Vagina (tissue), 2 donors: ENCODE results near the gene LRRC74B.
A peak's percentile ranks its signal among the peaks of the same experiment; 100 is the strongest.

Experiments
- POLR2AphosphoS5 ChIP-seq, 2 donors: sonication (generic); formaldehyde crosslinking; IDR thresholded peaks; one replicate each; pipeline ENCODE4 v1.9.0; 2017; ENCODE audit warnings: antibody characterized with exemption in 2 of 2, mild to moderate bottlenecking in 2 of 2, low read depth in 1 of 2; ENCODE audit not compliant: insufficient read depth in 1 of 2
- TF ChIP-seq, protein P1 (sequence below), 3 experiments: fragments of 450-650 bp in 2 of 3; fragments of 200-600 bp in 1 of 3; sonication (generic) in 1 of 3; IDR thresholded peaks; one replicate each; pipeline ENCODE4 v1.5.1; 2017 to 2019; ENCODE audit warnings: antibody characterized with exemption in 3 of 3, mild to moderate bottlenecking in 2 of 3, moderate library complexity in 2 of 3

DNA sequence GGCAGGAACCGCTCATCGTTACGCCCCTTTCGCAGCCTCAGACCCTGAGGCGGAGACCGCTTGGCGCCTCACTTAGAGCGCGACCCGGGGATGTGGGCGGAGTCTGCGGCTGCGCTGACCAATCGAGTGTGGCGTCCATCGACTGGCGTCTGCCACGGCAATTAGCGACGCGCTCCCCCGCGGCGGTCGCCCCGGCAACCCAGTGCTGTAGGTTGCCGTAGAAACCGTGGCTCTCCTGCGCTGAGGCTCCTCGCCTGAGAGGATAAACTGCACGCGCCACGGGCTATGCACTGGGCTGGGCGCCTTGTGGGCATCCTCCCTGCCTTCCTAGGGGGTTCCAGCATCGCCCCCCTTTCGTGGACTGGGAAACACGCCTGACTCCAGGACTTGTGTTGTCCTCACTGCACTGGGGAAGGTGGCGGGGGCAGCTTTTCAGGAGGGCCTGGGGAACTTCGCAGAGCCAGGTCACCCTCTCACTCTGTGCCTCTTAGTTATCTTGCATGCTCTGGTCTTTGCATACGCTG, 31.5 kb upstream of the LRRC74B start:
- TF ChIP-seq, protein P1, sequence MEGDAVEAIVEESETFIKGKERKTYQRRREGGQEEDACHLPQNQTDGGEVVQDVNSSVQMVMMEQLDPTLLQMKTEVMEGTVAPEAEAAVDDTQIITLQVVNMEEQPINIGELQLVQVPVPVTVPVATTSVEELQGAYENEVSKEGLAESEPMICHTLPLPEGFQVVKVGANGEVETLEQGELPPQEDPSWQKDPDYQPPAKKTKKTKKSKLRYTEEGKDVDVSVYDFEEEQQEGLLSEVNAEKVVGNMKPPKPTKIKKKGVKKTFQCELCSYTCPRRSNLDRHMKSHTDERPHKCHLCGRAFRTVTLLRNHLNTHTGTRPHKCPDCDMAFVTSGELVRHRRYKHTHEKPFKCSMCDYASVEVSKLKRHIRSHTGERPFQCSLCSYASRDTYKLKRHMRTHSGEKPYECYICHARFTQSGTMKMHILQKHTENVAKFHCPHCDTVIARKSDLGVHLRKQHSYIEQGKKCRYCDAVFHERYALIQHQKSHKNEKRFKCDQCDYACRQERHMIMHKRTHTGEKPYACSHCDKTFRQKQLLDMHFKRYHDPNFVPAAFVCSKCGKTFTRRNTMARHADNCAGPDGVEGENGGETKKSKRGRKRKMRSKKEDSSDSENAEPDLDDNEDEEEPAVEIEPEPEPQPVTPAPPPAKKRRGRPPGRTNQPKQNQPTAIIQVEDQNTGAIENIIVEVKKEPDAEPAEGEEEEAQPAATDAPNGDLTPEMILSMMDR (IDR thresholded peaks at IDR 0.05): no peak
- TF ChIP-seq POLR2AphosphoS5 (IDR thresholded peaks at IDR 0.05; ENCODE audit: insufficient read depth in 1 of 2, low read depth in 1 of 2): peak in 1 of 2 donors; percentile 73
